NCI-H2107 treated with DMSO at 0.1 percent for 48 hours (cell line): ENCODE results near the gene KLK3.

Experiments used
- DNase-seq: peaks from one replicate; lab custom pipeline; 2025; ENCODE audit not compliant: unreplicated experiment; lab: John Stamatoyannopoulos, UW

The KLK3 gene

DNA sequence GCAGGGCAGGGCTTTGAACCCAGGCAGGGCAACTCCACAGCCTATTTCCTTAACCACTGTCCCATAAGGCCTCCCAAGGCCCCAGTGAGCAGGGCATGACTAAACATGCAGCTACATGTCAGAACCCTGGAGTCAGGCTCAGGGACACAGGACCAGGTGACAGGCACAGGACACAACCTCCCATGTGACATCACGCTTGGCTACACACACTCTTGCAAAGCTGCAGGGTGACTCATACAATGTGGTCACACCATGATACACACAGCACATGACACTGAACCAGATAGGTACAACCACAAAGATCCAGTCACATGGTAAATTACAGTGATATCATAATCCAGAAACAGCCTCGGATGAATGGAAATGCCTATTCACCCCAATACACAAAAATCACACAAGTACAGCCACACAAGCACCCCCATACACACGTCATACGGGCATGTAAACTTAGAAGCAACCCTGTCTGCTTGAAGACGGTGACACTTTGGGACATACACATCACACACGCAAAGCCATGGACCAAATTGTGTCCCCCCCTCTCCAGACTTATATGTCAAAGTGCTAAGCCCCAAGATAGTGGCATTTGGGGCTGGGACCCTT, 42.0 kb downstream of the KLK3 start:
- DNase-seq: peak; percentile 50

- no peak for DNase-seq
Measured at GRCh38 chr19:50897191-50897607, 42.5 kb downstream of the KLK3 start.

- DNase-seq: no peak
Measured at GRCh38 chr19:50897612-50898011, 42.9 kb downstream of the KLK3 start.

DNA sequence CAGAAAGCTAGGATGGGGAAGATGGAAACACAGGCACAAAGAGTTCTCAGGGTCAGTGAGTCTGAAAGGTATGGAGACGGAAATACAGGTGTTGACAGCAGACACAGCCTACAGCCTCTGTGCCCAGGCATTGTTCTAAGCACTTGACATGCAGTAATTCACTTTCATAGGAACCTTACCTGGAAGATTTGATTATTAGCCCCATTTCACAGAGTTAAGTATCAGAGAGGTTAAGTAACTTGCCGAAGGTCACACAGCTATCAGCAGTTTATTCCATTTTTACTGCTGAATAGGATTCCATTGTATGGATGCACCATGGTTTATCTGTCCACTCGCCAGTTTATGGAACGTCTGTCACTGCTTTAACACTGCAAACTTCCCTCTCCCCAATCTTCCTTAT, 43.3 kb downstream of the KLK3 start:
- no peak for DNase-seq

DNA sequence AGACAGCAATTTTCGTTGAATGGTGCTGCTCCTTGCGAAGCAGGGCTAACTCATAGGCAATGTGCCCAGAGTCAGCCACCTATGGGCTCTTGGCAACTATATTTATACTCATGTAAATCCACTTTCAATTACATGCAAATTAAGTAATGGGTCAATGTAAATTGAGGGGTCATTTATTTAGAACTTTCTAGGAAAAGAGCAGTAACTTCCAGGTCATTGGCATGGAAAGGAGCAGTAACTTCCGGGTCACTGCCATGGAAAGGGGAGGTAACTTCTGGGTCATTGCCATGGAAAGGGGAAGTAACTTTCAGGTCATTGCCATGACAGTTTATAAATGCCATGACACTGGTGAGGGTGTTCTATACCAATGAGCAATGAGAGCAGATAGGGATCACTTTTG, 44.9 kb downstream of the KLK3 start:
- DNase-seq: no peak

- DNase-seq: no peak
Measured at GRCh38 chr19:50902640-50903039, 47.9 kb downstream of the KLK3 start.

GRCh38 chr19:50906217-50906616, 51.5 kb downstream of the KLK3 start:
- no peak for DNase-seq

- DNase-seq: no peak
Measured at GRCh38 chr19:50908336-50908735, 53.6 kb downstream of the KLK3 start.

DNA sequence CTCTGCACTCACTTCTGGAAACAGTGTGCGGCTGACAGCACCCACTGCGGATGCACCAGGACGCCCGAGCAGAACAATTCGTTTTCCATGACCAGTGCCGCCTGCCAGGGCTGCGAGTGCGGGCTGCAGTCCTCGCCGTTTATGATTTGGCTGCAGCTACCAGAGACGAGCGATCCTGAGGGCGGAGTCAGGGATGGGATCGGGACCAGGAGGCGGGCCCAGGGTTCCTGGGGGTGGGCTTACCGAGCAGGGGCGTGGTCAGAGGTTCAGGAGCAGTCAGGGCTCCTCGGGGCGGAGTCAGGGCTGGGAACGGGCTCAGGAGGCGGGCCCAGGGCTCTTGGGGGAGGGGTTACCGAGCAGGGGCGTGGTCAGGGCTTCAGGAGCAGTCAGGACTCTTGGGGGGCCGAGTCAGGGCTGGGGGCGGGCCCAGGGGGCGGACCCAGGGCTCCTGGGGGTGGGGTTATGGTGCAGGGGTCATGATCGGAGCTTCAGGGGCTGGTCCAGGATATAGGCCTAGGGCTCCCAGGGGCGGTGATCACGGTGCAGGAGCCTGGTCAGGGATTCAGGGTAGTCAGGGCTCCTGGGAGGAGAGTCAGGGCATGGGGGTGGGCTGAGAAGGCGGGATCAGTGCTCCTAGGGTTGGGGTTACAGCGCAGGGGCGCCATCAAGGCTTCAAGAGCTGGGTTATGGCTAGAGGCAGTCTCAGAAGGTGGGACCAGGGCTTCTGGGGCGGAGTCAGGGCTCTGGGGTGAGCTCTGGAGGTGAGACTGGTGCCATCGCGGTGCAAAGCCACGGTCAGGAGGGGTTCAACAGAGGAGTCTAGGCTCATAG, 54.7 kb downstream of the KLK3 start:
- DNase-seq: no peak
